Astrocyte (in vitro differentiated cells and primary cell): ENCODE measurements around the gene USP17L10.
"Not testable (repeated sequence)": the region's sequence is repeated elsewhere in the genome, so short reads cannot be mapped to it uniquely, and the experiment has no call there.

Source experiments
- EZH2 ChIP-seq: IDR thresholded peaks from 2 replicates; pipeline ENCODE4 v1.6.1; 2012; ENCODE audit warnings: mild to moderate bottlenecking, low read length, inconsistent platforms; ENCODE audit not compliant: insufficient read depth
- TF ChIP-seq, protein P1 (sequence below): IDR thresholded peaks from 2 replicates; pipeline ENCODE4 v1.5.1; 2011; ENCODE audit warnings: low read depth, mild to moderate bottlenecking, inconsistent platforms, low read length, moderate library complexity; ENCODE audit not compliant: insufficient read depth

DNA sequence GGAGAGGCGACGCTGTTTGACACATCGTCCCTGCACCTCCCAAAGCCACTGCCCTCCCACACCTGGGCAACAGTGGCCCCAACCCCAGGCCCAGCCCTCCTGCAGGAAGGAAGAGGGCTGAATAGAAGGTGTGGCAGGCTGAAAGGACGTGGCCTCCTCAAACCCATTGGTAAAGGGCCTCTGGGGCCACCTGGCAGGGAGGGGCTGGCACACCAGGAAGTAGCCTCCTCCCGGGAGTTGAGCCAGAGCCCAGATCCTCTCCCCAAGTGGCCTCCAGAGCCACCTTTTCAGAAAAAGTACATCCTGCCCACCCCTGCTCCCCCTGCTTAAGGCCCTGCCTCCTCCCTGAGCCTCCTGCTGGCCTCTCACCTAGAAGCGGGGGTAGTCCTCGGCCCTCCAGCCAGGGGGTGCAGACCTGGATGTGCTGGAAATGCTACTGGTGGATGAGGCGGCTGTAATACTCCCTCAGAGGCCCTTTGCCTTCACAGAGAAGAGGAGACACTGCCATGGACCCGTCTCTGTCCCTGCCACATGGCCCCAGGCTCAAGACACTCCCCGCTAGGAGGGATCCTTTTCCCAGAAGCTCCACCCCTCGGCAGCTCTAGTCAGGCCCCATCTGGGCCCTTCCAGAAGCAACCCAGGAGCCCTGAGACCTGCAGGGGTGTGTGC is 40.5 kb upstream of the USP17L10 start, which contains the start of gene FAM90A26:
- TF ChIP-seq, protein P1, sequence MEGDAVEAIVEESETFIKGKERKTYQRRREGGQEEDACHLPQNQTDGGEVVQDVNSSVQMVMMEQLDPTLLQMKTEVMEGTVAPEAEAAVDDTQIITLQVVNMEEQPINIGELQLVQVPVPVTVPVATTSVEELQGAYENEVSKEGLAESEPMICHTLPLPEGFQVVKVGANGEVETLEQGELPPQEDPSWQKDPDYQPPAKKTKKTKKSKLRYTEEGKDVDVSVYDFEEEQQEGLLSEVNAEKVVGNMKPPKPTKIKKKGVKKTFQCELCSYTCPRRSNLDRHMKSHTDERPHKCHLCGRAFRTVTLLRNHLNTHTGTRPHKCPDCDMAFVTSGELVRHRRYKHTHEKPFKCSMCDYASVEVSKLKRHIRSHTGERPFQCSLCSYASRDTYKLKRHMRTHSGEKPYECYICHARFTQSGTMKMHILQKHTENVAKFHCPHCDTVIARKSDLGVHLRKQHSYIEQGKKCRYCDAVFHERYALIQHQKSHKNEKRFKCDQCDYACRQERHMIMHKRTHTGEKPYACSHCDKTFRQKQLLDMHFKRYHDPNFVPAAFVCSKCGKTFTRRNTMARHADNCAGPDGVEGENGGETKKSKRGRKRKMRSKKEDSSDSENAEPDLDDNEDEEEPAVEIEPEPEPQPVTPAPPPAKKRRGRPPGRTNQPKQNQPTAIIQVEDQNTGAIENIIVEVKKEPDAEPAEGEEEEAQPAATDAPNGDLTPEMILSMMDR: not testable (repeated sequence)
- not testable (repeated sequence) for TF ChIP-seq EZH2
